ENCODE data around the gene ZNF541.

ZNF541 gene

DNA sequence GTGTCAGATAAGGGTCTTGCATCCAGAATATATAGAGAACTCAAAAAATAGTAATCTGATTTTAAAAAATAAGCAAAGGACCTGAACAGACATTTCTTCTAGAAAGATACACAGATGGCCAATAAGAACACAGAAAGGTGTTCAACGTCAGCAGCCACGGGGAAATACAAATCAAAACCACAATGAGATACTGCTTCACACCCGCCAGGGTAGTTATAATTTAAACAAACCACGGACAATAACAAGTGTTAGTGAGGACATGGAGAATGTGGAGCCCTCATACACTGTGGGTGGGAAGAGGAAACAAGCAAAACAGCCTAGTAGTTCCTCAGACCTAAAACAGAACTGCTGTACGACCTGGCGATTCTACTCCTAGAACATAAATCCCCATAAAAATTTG is 31.4 kb downstream of the ZNF541 start:
- H3K4me3 ChIP-seq (ENCODE audit: low read length) = no peak overlapping the region
- TF ChIP-seq, protein P1, sequence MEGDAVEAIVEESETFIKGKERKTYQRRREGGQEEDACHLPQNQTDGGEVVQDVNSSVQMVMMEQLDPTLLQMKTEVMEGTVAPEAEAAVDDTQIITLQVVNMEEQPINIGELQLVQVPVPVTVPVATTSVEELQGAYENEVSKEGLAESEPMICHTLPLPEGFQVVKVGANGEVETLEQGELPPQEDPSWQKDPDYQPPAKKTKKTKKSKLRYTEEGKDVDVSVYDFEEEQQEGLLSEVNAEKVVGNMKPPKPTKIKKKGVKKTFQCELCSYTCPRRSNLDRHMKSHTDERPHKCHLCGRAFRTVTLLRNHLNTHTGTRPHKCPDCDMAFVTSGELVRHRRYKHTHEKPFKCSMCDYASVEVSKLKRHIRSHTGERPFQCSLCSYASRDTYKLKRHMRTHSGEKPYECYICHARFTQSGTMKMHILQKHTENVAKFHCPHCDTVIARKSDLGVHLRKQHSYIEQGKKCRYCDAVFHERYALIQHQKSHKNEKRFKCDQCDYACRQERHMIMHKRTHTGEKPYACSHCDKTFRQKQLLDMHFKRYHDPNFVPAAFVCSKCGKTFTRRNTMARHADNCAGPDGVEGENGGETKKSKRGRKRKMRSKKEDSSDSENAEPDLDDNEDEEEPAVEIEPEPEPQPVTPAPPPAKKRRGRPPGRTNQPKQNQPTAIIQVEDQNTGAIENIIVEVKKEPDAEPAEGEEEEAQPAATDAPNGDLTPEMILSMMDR (conservative IDR thresholded peaks at IDR 0.05; ENCODE audit: low read depth, low read length) = no peak
- no peak for DNase-seq (ENCODE audit: low read depth)

DNA sequence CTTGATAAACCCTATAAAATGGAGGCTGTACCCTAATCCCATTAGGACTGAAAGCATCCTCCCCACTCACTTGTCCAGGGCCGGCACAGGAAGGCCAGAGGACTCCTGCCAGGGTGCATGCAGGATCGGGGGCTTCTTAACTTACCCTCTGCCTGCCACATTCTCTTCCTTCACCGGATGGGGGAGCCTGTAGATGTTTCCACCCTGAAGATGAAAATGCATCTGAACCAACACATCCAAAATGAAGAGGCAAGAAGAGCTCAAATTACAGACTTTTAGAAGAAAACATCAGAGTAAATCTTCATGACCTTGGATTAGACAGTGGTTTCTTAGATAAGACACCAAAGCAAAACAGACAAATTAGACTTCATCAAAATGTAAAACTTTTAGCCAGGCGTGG is 32.2 kb downstream of the ZNF541 start:
- TF ChIP-seq, protein P1 (conservative IDR thresholded peaks at IDR 0.05; ENCODE audit: low read depth, low read length) = peak; percentile 56
- no peak overlapping the region for H3K4me3 ChIP-seq (ENCODE audit: low read length)
- DNase-seq (ENCODE audit: low read depth) = no peak

DNA sequence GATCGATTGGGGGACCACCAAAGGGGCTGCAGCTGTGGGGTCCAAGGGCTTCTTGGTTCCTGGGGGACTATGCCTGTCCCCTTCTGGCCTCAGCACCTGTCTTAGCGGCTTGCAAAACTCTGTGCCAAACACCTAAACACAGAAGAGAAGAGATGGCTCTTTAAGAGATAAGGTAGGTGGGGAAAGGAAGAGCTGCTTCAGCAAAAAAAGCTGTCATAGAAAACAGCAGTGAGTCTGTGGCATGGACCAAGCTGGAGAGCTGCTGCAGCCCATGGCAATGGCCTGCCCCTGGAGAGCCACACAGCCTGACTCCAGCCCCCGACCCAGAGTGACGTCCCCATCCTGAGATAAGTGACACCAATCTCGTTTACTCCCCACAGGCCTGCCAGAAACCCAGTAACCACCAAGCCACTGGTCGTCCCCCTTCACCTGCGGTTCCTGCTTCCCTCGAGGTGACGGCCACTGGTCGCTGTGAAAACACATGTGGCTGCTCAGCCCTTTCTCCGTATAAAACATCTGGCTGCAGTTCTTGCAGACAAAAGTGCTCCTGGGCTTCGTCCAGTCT is 33.1 kb downstream of the ZNF541 start:
- TF ChIP-seq, protein P1 (conservative IDR thresholded peaks at IDR 0.05; ENCODE audit: low read depth, low read length) = no peak
- no peak for DNase-seq (ENCODE audit: low read depth)

DNA sequence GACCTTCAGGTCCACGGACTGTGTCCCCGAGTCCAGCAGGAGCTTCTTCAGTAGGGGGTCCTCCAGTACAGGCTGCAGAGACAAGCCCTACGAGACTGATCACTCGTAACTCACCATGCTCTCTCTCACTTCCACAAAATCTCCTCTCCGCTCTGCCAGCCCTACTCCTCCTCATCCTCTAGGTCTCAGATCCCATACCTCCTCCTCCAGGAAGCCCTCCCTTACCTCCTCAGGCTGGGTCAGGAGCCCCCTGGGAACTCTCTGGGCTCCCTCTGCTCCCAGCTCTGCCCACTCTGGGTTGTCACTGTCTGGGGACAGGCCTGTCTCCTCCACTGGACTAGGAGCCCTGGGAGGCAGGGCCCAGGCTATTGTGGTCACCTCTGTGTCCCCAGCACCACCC is 34.1 kb downstream of the ZNF541 start:
- TF ChIP-seq, protein P1 (conservative IDR thresholded peaks at IDR 0.05; ENCODE audit: low read depth, low read length) = no peak
- no peak overlapping the region for H3K4me3 ChIP-seq (ENCODE audit: low read length)
- DNase-seq (ENCODE audit: low read depth) = no peak

More for the DNA sequence above, 33.1 kb downstream of the ZNF541 start:
- no peak overlapping the region for H3K4me3 ChIP-seq (ENCODE audit: low read length)

DNA sequence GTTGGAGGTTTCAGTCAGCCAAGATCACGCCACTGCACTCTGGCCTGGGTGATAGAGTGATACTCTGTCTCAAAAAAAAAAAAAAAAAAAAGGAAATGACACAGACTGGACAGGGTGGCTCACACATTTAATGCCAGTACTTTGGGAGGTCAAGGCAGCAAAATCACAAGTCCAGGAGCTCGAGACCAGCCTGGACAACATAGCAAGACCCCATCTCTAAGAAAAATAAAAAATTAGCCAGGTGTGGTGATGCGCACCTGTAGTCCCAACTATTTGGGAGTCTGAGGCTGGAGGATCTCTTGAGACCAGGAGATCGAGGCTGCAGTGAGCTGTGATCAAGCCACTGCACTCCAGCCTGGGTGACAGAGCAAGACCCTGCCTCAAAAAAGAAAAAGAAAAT is 35.5 kb downstream of the ZNF541 start:
- DNase-seq (ENCODE audit: low read depth) = no peak
- H3K4me3 ChIP-seq (ENCODE audit: low read length) = no peak overlapping the region
- TF ChIP-seq, protein P1 (conservative IDR thresholded peaks at IDR 0.05; ENCODE audit: low read depth, low read length) = no peak

DNA sequence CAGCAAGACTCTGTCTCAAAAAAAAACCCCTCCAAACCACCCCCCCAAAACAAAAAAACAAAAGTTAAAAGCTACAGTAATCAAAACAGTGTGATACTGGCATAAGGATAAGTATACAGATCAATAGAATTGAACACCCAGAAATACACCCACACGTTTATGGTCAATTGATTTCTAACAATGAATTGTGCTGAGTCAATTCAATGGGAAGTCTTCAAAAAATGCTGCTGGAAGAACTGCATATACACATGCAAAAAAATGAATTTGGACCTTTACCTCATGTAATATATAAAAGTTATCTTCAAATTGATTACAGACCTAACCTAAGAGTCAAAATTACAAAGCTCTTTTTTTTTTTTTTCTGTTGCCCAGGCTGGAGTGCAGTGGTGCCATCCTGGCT is 38.3 kb downstream of the ZNF541 start:
- DNase-seq (ENCODE audit: low read depth) = no peak
- no peak overlapping the region for H3K4me3 ChIP-seq (ENCODE audit: low read length)
- TF ChIP-seq, protein P1 (conservative IDR thresholded peaks at IDR 0.05; ENCODE audit: low read depth, low read length) = no peak

DNA sequence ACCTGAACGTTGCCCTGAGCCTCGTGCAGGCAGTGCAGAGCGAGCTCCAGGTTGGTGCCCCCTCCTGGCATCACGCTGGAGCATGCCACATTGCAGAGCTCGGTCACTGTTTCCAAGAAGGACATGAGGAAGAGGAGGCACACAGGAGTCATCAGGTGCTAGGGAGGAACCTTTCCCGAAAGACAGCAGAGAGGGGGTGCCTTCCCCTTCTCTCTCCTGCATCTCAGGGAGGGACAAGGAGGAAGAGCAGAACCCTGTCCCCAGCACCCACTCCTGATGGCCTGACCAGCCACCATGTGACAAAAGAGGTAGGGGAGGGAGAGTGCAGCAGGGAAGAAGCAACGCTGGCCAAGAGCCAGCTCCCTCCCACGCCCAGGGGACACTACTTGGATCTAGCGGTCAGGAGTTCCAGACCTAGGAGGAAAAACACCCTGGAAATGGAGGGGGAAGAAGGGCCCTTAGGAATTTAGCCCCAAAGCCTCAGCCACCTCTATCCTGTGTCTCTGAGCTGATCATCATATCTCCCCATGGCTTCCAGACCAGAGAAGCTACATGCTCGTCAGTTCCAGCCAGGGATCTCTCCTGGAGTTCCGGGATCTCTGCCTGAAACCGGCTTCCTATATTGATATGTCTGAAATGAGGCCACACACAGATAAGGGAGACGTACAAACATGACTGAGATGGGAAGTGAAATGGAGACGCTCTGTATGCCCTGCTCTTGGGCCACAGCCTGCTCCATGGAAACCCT is 41.1 kb downstream of the ZNF541 start:
- no peak for DNase-seq (ENCODE audit: low read depth)
- no peak overlapping the region for H3K4me3 ChIP-seq (ENCODE audit: low read length)

More for the DNA sequence above, 41.1 kb downstream of the ZNF541 start:
- TF ChIP-seq, protein P1 (conservative IDR thresholded peaks at IDR 0.05; ENCODE audit: low read depth, low read length) = no peak
